ENCODE results near the gene SND1.

DNA sequence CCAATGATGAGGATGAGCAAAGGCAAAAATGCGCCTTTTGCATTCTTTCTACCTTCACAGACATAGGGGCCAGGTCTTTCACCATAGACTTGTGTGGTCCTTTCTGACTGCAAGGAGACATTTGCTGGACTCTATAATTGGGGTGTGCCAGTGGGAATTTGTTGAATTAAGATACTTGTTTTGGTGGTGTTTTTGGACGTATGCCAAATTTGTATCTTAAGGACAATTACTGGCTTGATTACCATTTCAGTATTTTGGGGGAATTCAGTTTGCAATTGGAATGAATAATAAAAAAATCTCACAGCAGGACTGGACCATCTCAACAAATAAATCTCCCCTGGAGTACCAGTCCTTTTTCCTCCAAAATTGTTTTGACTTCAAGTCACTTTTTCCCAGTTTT, 47.9 kb downstream of the SND1 start:
- no peak for TF ChIP-seq EZH2 (IDR thresholded peaks at IDR 0.05)
- no peak for TF ChIP-seq POLR2AphosphoS5 (IDR thresholded peaks at IDR 0.05; ENCODE audit: borderline replicate concordance, low read depth, low read length)
- no peak for TF ChIP-seq FOXP2 (optimal IDR thresholded peaks at IDR 0.05; ENCODE audit: control extremely low read depth, extremely low read length, insufficient read depth)
